ENCODE data around the gene THSD7A.

THSD7A gene

GRCh38 chr7:11650030-11650429 is 182.0 kb downstream of the THSD7A start:
- Histone ChIP-seq H3K9me3 (ENCODE audit: control insufficient read depth, insufficient read depth, low read length) (no peaks in the 10 kb centered on the region), H3K36me3 (ENCODE audit: control insufficient read depth, insufficient read depth, low read length) (no peaks in the 10 kb centered on the region), H3K9ac (ENCODE audit: low read depth, low read length) (no peak overlapping the region), H3K4me1 (ENCODE audit: control insufficient read depth, insufficient read depth, low read length) (no peaks in the 10 kb centered on the region), H3K4me3 (ENCODE audit: low read depth, low read length) (no peak overlapping the region), H3K27me3 (ENCODE audit: control insufficient read depth, insufficient read depth, low read length) (no peaks in the 10 kb centered on the region)

GRCh38 chr7:11648980-11649379 is 183.0 kb downstream of the THSD7A start:
- Histone ChIP-seq H3K4me1 (ENCODE audit: control insufficient read depth, insufficient read depth, low read length) (no peaks in the 10 kb centered on the region), H3K9ac (ENCODE audit: low read depth, low read length) (no peak overlapping the region), H3K9me3 (ENCODE audit: control insufficient read depth, insufficient read depth, low read length) (no peaks in the 10 kb centered on the region), H3K4me3 (ENCODE audit: low read depth, low read length) (no peak overlapping the region), H3K27me3 (ENCODE audit: control insufficient read depth, insufficient read depth, low read length) (no peaks in the 10 kb centered on the region), H3K36me3 (ENCODE audit: control insufficient read depth, insufficient read depth, low read length) (no peaks in the 10 kb centered on the region)

- no peaks in the 10 kb centered on the region for H3K4me1 ChIP-seq (ENCODE audit: control insufficient read depth, insufficient read depth, low read length)
- no peaks in the 10 kb centered on the region for H3K9me3 ChIP-seq (ENCODE audit: control insufficient read depth, insufficient read depth, low read length)
- no peaks in the 10 kb centered on the region for H3K27me3 ChIP-seq (ENCODE audit: control insufficient read depth, insufficient read depth, low read length)
- H3K4me3 ChIP-seq (ENCODE audit: low read depth, low read length): no peak overlapping the region
- H3K36me3 ChIP-seq (ENCODE audit: control insufficient read depth, insufficient read depth, low read length): no peaks in the 10 kb centered on the region
- no peak overlapping the region for H3K9ac ChIP-seq (ENCODE audit: low read depth, low read length)
Observed at GRCh38 chr7:11648101-11648500, 183.9 kb downstream of the THSD7A start.

- H3K36me3 ChIP-seq (ENCODE audit: control insufficient read depth, insufficient read depth, low read length): no peaks in the 10 kb centered on the region
- no peak overlapping the region for H3K9ac ChIP-seq (ENCODE audit: low read depth, low read length)
- no peaks in the 10 kb centered on the region for H3K27me3 ChIP-seq (ENCODE audit: control insufficient read depth, insufficient read depth, low read length)
- H3K4me1 ChIP-seq (ENCODE audit: control insufficient read depth, insufficient read depth, low read length): no peaks in the 10 kb centered on the region
- H3K4me3 ChIP-seq (ENCODE audit: low read depth, low read length): no peak overlapping the region
- no peaks in the 10 kb centered on the region for H3K9me3 ChIP-seq (ENCODE audit: control insufficient read depth, insufficient read depth, low read length)
Observed at GRCh38 chr7:11642841-11643240, 189.2 kb downstream of the THSD7A start.

- H3K9ac ChIP-seq (ENCODE audit: low read depth, low read length): no peak overlapping the region
- H3K36me3 ChIP-seq (ENCODE audit: control insufficient read depth, insufficient read depth, low read length): no peaks in the 10 kb centered on the region
- no peaks in the 10 kb centered on the region for H3K27me3 ChIP-seq (ENCODE audit: control insufficient read depth, insufficient read depth, low read length)
- no peaks in the 10 kb centered on the region for H3K9me3 ChIP-seq (ENCODE audit: control insufficient read depth, insufficient read depth, low read length)
- H3K4me1 ChIP-seq (ENCODE audit: control insufficient read depth, insufficient read depth, low read length): no peaks in the 10 kb centered on the region
- H3K4me3 ChIP-seq (ENCODE audit: low read depth, low read length): no peak overlapping the region
Observed at GRCh38 chr7:11642276-11642675, 189.7 kb downstream of the THSD7A start.

- Histone ChIP-seq H3K4me3 (ENCODE audit: low read depth, low read length) (no peak overlapping the region), H3K9ac (ENCODE audit: low read depth, low read length) (no peak overlapping the region), H3K9me3 (ENCODE audit: control insufficient read depth, insufficient read depth, low read length) (no peaks in the 10 kb centered on the region), H3K4me1 (ENCODE audit: control insufficient read depth, insufficient read depth, low read length) (no peaks in the 10 kb centered on the region), H3K36me3 (ENCODE audit: control insufficient read depth, insufficient read depth, low read length) (no peaks in the 10 kb centered on the region), H3K27me3 (ENCODE audit: control insufficient read depth, insufficient read depth, low read length) (no peaks in the 10 kb centered on the region)
Observed at GRCh38 chr7:11638011-11638774, 193.8 kb downstream of the THSD7A start.

GRCh38 chr7:11636274-11636673 is 195.7 kb downstream of the THSD7A start:
- no peak overlapping the region for H3K4me3 ChIP-seq (ENCODE audit: low read depth, low read length)
- H3K27me3 ChIP-seq (ENCODE audit: control insufficient read depth, insufficient read depth, low read length): no peaks in the 10 kb centered on the region
- H3K4me1 ChIP-seq (ENCODE audit: control insufficient read depth, insufficient read depth, low read length): no peaks in the 10 kb centered on the region
- H3K9ac ChIP-seq (ENCODE audit: low read depth, low read length): no peak overlapping the region
- H3K36me3 ChIP-seq (ENCODE audit: control insufficient read depth, insufficient read depth, low read length): no peaks in the 10 kb centered on the region
- no peaks in the 10 kb centered on the region for H3K9me3 ChIP-seq (ENCODE audit: control insufficient read depth, insufficient read depth, low read length)

- Histone ChIP-seq H3K36me3 (ENCODE audit: control insufficient read depth, insufficient read depth, low read length) (no peaks in the 10 kb centered on the region), H3K4me3 (ENCODE audit: low read depth, low read length) (no peak overlapping the region), H3K9ac (ENCODE audit: low read depth, low read length) (no peak overlapping the region), H3K27me3 (ENCODE audit: control insufficient read depth, insufficient read depth, low read length) (no peaks in the 10 kb centered on the region), H3K9me3 (ENCODE audit: control insufficient read depth, insufficient read depth, low read length) (no peaks in the 10 kb centered on the region), H3K4me1 (ENCODE audit: control insufficient read depth, insufficient read depth, low read length) (no peaks in the 10 kb centered on the region)
Observed at GRCh38 chr7:11633310-11633709, 198.7 kb downstream of the THSD7A start.

- Histone ChIP-seq H3K27me3 (ENCODE audit: control insufficient read depth, insufficient read depth, low read length) (no peaks in the 10 kb centered on the region), H3K4me3 (ENCODE audit: low read depth, low read length) (no peak overlapping the region), H3K4me1 (ENCODE audit: control insufficient read depth, insufficient read depth, low read length) (peaks cover 3% of the 10 kb centered on the region), H3K9me3 (ENCODE audit: control insufficient read depth, insufficient read depth, low read length) (no peaks in the 10 kb centered on the region), H3K9ac (ENCODE audit: low read depth, low read length) (no peak overlapping the region), H3K36me3 (ENCODE audit: control insufficient read depth, insufficient read depth, low read length) (no peaks in the 10 kb centered on the region)
Observed at GRCh38 chr7:11630355-11630754, 201.6 kb downstream of the THSD7A start.

GRCh38 chr7:11625669-11626068 is 206.3 kb downstream of the THSD7A start:
- H3K36me3 ChIP-seq (ENCODE audit: control insufficient read depth, insufficient read depth, low read length): no peaks in the 10 kb centered on the region
- H3K4me1 ChIP-seq (ENCODE audit: control insufficient read depth, insufficient read depth, low read length): peaks cover 3% of the 10 kb centered on the region
- H3K4me3 ChIP-seq (ENCODE audit: low read depth, low read length): no peak overlapping the region
- H3K9ac ChIP-seq (ENCODE audit: low read depth, low read length): no peak overlapping the region
- no peaks in the 10 kb centered on the region for H3K27me3 ChIP-seq (ENCODE audit: control insufficient read depth, insufficient read depth, low read length)
- H3K9me3 ChIP-seq (ENCODE audit: control insufficient read depth, insufficient read depth, low read length): no peaks in the 10 kb centered on the region

GRCh38 chr7:11623093-11623678 is 208.8 kb downstream of the THSD7A start:
- H3K9me3 ChIP-seq (ENCODE audit: control insufficient read depth, insufficient read depth, low read length): no peaks in the 10 kb centered on the region
- no peaks in the 10 kb centered on the region for H3K36me3 ChIP-seq (ENCODE audit: control insufficient read depth, insufficient read depth, low read length)
- H3K4me1 ChIP-seq (ENCODE audit: control insufficient read depth, insufficient read depth, low read length): peaks cover 3% of the 10 kb centered on the region
- H3K27me3 ChIP-seq (ENCODE audit: control insufficient read depth, insufficient read depth, low read length): no peaks in the 10 kb centered on the region
- H3K4me3 ChIP-seq (ENCODE audit: low read depth, low read length): no peak overlapping the region
- H3K9ac ChIP-seq (ENCODE audit: low read depth, low read length): no peak overlapping the region
